NOMO-1 treated with dmso at 0.1 percent for 144 hours (cell line): ENCODE data around the gene ZBTB7C.

Experiments used
- DNase-seq: peaks from one replicate; lab custom pipeline; 2025; ENCODE audit not compliant: unreplicated experiment; lab: John Stamatoyannopoulos, UW

ZBTB7C gene

DNA sequence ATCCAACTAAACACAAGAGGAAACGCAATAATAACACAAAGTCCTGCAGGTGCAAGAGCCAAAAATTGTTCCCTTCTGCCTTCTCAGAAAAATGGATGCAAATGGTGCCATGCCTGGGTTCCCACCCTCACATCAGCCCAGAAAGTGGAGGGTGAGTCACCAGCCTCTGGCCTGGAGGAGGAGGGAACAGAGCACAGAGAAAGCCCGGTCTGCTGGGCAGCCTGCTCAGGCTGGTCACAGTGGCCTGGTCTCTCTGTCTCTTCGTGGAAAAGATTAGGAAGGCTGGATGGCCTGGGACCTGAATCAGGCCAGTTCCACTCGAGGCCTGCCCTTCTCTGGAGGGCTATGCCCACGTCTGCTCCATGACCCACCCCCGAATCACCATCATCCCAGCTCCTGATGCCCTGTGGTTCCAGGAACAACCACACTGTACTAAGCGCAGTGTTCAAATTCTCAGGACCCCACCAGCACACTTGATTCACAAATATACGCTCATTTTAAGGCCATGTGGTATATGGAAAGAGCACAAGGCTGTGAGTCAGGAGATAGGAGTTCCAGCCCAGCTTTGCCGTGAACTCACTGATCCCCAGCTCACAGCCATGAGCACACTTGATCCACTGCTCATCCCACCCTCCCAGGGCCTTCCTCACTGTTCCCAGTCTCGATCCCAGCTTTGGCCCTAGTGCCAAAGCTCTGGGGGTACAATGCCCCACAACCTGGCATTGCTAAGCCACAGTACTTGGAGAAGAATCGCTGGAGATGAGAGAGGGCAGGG, 82.1 kb downstream of the ZBTB7C start:
- DNase-seq: no peak

DNA sequence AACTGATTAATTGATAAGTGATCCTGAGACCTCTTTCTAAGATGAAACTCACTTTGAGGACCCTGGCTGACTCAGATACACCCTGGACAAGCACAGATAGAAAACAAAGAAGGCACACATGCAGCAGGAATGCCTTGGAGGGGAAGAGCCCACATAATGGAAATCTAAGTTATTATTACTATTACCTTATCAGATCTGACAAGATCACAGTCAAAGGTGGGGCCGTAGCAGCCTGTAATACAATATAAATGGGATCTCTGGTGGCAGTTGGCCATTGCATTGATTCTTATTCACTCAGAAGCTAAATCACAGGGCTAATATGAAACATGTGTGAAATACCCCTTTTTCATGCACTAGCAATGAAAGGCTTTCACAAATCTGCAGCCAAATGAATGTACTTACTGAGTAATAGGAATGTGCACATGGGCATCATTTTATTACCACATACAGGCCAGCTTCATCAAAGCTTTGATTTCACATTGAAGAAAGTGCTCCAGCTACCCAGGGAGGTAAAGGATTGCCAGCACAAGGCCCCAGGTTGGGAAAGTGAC, 84.0 kb downstream of the ZBTB7C start:
- DNase-seq: no peak

DNA sequence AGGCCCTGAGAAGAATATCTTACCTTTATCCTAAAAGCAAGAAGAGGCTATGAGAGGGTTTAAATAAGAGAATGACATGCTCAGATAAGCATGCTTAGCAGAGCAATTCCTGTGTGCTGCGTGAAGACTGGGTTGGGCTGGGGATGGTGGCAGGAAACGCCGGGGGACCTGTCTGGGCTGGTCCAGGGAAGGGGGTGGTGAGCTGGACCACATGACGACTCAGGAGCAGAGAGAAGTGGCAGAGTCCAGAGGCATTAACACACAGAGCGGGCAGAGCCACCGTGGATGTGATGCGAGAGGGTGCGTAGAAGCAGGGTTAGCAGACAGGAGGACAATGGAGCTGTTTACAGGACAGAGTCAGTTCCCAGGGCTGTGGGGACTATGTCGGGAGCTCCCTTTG, 84.5 kb downstream of the ZBTB7C start:
- DNase-seq: no peak

DNA sequence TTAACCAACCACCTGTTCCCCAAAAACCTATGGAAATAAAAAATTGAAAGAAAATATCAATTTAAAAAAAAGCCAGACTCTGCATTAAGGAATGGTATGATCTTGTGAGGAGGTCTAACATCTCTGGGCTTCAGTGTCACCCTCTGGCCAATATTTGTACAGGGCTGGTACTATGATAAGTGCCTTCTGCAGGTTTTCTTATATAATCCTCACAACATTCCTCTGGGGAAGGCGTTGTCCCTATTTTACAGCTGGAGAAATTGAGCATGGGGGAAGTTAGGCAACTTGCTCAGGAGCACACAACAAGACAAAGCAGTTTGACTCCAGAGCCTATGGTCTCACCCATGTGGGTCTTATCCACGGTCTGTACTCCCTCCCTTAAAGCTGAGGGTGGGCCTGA, 86.0 kb downstream of the ZBTB7C start:
- DNase-seq: no peak

DNA sequence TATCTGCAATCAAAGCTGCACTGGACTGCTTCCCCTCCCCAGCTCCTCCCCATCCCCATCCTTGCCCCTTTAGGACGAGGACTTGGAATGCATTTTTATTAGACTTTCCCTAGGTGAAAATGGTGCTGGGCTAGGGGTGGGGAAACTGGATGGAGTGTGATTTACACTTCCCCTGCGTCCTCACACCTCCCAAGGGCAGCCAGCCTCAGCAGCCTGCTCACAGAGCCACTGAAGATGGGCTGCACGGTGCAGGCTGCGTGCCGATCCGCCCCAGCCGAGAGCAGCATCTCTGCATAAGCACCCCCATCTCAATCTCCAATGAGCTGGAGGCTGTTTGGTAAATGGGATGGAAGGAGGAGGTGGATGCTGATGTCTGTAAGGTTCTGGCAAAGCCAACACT, 87.6 kb downstream of the ZBTB7C start:
- no peak for DNase-seq

DNA sequence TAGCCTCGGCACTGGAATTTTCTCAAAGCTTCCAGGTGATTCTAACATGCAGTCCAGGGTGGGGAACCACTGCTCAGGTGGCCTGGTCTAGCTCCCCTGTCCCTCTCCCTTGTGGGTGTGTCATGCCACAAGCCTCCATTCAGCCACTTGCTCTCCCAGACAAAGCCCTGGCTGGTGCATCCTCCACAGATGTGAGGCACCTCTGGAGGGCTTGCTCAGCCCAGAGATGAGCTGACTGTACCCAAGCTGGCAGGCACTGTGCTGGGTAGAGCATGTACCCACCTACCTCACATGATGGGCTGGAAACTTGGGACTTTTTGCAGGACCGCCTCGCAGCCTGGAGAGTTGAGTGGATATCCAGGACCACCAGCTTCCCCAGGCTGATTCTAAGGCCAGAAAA, 88.1 kb downstream of the ZBTB7C start:
- no peak for DNase-seq

DNA sequence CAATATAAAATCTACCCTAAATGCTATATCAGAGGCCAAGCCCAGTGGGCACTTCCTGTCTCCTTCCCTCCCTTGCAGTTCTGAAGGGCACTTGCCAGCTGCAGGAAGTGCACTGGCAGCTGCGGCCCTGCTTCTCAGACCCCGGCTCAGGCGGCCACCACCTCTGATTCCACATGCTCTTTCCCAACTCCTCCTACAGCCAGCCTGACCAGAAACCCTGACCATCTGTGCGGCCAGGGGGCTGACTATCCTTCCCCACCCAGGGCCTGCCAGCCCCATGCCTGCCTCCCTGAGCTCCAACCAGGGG, 88.6 kb downstream of the ZBTB7C start:
- DNase-seq: no peak

DNA sequence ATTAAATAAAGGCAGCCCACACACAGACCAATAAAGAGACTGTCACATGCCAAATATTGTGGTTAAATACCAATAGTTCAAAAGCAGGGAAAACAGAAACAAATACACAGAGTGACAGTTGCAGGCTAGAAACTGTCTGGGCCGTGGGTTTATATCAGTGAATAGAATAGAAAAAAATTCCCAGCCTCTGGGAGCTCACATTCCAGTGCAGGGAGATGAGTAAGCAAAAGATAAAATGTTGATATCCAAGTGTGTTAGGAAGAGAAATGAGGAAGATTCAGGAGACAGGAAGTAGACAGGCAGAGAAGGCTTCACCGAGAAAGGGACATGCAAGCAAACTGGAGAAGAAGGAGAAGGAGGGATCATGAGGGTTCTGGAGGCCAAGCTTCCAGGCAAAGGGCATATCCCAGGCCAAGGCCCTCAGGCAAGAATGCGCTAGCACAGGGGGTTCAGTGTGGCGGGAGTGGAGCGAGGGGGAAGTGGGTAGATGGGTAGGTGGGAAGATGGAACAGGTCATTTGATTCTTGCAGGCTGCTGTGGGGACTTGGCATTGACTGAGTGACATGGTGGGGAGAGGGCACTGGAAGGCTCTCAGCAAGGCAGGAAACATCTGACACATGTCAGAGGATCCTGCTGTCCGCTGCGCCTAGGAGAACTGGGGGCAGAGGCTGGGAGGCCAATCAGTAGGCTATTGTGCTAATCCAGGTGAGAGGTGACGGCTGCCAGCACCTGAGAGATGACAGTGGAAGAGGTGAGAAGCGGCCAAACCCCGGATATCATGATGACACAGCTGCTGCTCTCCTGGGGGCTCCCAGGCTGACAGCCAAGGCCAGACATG, 89.2 kb downstream of the ZBTB7C start:
- DNase-seq: no peak

DNA sequence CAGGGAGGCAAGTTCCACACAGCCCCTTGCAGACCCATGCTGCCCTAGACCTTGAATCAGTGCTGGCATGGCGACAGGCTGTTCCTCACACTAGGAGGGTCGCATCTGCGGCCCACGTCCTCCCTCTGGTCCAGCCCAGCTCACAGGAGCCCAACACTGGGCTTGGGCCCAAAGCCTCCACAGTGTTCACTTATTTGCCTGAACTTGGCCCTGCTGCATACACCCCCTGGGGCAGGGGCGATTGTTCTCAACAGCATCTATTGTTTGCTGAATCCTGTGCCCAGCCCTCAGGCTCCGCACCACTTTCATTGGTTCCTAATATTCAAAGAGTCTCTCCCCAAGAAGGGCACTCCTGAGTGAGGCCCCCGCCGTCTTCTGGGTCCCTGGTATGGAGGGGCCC, 90.7 kb downstream of the ZBTB7C start:
- no peak for DNase-seq

DNA sequence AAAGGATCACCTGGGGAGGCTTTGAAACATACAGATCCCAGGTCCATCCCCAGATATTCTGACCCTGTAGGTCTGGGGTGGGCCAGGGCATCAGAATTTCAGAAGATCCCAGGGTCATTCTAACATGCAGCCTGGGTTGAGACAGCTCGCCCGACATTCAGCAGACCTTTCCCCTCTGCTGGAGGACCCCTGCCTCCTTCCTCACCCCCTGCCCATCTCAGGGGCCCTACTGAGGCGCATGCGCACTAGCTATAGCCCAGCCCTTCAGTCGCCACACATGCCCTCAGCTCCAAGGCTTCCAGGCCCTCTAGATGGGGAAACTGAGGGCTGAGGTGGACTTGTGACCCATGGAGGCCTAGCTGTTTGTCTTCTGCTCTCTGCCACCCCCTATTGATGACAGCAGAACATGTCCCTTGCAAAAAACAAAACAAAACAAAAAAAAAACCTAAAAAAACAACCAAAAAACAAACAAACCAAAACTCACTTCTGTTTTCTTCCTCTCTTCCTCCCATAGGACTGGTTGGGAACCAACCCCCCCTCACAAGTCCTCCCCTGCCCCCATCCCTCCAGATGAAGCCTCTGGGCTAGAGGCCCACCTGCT, 91.3 kb downstream of the ZBTB7C start:
- no peak for DNase-seq

DNA sequence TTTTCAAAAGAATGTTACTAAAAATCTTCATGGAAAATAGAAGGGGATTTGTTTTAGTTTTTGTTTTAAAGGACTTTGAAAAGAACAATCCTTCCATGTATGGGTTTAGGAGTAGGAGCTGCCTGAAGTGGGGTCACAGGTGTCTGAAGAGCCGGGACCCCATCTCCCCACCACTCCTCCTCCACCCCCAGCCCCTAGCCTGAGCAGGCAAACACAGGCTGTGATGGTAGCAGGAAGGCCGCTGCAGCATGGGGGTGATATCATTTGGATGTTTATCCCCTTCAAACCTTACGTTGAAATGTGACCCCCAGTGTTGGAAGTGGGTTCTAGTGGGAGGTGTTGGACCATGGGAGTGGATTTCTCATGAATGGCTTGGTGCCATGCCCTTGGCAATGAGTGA, 93.0 kb downstream of the ZBTB7C start:
- no peak for DNase-seq

DNA sequence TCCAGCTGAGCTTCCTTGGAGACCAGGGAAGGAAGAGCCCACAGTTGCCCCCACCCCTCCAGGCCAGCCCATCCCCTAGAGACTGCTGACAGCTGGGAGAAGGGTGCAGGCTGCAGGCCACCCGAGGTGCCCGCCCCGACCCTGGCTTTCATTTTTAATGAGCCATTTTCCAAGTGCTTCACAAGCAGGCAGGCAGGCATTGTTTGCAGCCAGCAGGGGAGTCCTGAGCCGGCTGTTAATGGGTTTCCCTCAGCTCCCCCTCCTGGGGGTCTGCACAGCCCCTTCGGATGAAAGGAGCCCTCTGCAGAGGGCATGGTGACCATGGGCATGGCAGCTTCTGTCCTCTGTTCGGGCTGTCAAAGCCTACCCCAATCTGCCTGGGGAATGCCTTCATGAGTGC, 94.5 kb downstream of the ZBTB7C start:
- no peak for DNase-seq

DNA sequence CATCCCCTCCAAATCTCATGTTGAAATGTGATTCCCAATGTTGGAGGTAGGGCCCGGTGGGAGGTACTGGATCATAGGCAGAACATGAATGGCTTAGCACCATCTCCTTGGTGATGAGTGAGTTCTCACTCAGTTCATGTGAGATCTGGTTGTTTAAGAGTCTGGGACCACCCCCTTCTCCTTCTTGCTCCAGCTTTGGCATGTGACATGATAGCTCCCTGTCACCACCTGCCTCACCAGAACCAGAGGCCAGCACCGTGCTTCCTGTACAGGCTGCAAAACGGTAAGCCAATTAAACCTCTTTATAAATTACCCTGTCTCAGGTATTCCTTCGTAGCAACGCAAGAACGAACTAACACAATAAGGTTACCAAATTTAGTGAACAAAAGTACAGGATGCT, 95.4 kb downstream of the ZBTB7C start:
- DNase-seq: no peak

DNA sequence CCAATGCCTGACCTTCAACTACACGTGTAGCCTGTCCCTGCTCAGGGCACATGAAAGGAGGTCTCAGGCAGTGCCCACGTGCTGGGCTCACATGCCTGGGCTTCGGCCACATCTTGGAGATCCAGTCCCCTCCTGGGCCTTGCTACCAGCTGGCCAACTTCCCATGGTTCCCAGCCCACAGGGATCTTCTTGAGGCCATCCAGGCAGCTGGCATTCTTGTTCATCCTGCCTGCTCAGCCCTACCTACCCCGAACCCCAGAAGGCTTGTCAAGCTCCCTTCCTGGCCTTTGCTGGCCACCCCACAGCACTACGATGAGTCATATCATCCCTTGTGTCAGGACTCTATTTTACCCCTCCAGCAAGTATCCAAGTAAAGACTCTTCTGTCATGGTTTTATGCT, 97.1 kb downstream of the ZBTB7C start:
- DNase-seq: no peak

DNA sequence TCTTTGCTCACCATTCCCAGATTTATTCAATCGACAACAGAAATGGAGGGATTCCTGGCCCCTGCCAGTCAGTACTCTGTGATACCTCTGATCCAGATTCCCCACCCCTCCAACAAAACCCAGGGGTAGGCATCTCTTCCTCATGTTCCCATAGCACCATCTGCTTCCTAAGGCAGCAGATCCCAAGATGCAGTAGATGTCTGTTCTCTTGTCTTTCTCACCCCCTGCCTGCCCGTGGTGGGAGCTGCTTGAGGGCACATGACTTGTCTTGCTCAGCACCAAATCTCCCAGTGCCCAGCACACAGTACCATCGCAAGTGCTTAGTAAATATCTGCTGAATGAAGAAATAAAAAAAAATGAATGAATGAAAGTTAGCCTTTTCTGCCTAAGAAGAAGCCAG, 98.2 kb downstream of the ZBTB7C start:
- DNase-seq: no peak

DNA sequence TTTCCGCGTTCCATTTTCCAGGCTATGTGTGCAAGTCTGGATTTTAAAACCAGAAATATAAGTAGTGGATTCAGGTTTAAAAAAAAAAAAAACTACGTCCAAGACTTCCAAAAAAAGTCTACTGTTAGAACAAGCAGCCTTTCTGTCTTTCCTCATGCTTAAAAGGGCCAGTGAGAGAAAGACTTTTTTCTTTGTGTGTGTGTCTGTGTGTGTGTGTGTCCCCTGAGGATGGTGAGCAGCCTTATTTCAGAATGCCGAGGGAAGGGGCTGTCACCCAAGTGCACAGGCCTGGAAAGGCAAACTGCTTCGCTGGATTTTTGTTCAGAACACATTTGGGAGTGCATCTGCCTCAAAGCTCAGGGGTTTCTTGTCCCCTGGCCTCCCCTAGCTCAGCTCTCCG, 98.8 kb downstream of the ZBTB7C start:
- DNase-seq: no peak

DNA sequence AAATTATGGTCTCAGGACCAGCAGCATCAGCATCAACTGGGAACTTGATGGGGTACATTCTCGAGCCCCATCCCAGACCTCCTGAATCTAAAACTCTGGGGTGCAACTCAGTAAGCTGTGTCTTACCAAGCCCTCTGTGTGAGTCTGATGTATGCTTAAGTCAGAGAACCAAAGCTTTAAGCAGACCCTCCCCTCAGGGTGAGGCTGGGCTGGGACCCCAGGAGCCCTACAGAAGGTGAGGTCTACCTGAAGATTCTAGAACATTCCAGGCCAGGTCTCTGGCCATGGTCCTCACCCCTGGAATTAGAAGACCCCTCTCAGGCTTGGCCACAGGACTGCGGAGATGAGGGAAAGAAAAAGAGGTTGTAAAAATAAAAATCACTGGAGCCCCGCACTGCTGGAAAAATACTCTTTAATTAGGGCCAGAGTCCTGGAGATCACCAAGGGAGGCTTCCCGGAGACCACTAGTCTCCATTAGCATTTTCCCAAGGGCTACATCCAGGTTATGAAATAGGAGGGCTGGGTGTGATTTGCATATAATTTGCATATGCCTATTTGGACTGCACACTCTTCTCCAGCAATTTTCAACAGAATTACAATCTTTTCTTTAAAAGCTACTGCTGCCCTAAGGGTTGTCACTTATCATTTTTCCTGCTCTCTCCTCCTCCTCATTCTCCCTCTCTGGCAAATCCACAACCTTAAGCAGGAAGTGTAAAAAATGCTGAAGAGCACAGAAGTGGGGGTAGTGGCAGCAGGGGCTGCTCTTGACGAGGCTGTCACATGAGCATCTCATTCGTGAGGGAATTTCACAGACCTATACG, 100.2 kb downstream of the ZBTB7C start:
- no peak for DNase-seq

DNA sequence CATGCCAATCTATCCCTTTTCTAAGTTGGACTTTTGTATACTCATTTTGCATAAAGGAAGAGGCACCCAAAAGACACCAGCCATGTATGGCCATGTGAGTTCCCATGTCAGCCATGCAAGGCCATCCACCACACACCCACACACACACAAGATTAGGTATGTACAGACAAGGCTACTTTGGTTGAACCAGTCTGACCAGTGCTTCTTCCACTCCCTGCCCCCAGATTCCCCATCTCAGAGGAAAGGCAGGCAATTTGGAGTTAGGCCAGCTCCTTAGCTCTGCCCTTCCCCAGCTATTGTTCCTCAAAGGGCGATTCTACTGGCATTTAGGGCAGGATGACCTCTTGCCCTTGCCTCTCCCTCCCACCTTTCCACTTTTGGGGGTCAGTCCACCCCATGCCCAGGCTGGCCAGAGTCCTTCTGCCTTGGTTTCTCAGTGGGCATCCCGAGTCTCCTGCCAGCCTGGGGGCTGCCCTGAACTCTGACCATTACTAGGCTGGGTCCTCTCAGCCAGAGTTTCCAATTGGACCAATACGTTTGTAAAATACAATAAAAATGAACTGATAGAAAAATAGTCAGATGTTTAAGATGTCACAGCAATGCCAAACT, 101.1 kb downstream of the ZBTB7C start:
- no peak for DNase-seq

DNA sequence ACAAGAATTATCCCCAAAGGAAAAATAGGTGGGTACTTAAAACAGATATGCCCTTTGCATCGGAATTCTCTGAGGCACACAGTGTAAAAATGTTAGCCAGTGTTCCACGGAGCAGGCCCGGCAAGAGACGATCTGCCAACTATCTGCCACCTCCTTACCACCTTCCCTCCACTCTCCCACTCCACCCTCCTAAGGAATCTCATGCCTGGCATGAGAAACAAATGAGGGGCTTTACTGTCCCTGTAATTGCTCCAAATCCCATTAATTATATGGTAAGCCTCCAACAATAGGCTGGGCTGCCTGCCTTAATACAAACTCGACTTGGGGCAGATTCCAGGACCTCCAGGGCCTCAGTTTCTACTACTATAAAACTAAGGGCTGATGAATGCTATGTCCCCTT, 102.3 kb downstream of the ZBTB7C start:
- no peak for DNase-seq

DNA sequence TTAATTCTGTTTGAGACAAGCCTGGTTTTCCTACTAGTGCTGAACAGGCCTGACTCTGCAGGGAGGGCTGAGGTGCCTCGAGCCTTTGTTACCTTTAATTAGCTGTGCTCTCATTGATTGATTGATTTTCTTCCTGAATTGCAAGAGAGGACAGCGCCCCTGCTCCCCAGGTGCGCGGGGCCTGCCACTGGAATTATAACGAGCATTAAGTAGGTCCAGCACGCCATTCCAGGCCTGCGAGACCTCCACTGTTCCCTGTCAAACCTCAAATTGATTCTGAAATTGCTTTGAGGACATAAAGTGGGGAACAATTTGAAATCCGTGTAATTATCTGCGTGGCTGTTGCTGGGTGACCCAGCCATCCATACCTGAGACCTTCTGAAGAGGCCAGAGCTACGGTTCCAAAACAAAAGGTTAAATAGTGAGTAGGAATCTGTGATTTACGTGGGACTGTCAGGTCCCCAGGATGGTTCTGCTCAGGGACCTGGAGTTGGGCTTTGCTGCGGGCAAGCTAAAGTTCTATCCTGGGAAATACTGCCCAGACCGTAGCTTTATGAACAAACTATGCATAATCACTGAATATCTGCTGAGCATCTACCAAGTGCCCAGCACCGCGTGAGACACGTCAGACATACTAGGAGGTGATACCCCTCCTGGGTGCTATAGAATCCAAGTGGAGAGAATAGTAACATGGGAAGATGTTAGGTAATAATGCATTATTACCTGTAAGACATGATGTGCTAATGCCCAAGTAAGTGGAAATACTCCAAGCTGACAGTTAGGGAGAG, 104.1 kb downstream of the ZBTB7C start:
- no peak for DNase-seq
